ENCODE measurements around the gene CD300A.

GRCh38 chr17:74484066-74484465 lies 17.6 kb downstream of the CD300A start:
- TF ChIP-seq, protein P1, sequence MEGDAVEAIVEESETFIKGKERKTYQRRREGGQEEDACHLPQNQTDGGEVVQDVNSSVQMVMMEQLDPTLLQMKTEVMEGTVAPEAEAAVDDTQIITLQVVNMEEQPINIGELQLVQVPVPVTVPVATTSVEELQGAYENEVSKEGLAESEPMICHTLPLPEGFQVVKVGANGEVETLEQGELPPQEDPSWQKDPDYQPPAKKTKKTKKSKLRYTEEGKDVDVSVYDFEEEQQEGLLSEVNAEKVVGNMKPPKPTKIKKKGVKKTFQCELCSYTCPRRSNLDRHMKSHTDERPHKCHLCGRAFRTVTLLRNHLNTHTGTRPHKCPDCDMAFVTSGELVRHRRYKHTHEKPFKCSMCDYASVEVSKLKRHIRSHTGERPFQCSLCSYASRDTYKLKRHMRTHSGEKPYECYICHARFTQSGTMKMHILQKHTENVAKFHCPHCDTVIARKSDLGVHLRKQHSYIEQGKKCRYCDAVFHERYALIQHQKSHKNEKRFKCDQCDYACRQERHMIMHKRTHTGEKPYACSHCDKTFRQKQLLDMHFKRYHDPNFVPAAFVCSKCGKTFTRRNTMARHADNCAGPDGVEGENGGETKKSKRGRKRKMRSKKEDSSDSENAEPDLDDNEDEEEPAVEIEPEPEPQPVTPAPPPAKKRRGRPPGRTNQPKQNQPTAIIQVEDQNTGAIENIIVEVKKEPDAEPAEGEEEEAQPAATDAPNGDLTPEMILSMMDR (IDR thresholded peaks at IDR 0.05 in 2 of 3, conservative IDR thresholded peaks at IDR 0.05 in 1 of 3; ENCODE audit: borderline replicate concordance in 1 of 3, insufficient read depth in 1 of 3, low read depth in 2 of 3, low read length in 2 of 3): no peak
- TF ChIP-seq ELF1 (IDR thresholded peaks at IDR 0.05; ENCODE audit: borderline replicate concordance, low read depth): no peak
